UCSD-AML1 (cell line): ENCODE results near the gene C1orf105.
"Not testable (repeated sequence)": the region's sequence is repeated elsewhere in the genome, so short reads cannot be mapped to it uniquely, and the experiment has no call there.

Experiments used
- DNase-seq: peaks from one replicate; lab custom pipeline; 2025; ENCODE audit not compliant: unreplicated experiment; lab: John Stamatoyannopoulos, UW

C1orf105 gene

DNA sequence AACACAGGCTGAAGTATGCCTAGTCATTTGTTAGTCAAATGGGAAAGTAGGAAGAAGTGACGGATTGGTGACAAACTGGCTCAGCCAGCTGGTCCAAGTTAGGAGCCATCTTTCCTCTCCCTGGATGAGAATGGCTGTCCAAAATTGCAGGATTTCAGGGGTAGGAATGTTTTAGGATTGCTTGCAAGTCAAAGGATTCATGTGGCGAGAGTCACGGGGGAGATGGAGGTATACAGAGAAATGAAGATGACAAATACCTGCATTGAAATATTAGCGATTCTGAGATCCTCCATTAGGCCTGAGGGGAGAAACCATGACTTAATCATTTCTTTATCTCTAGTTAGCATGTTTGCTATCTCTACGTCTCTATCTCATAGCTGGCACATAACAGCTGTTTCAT, 65.1 kb downstream of the C1orf105 start:
- DNase-seq = no peak

DNA sequence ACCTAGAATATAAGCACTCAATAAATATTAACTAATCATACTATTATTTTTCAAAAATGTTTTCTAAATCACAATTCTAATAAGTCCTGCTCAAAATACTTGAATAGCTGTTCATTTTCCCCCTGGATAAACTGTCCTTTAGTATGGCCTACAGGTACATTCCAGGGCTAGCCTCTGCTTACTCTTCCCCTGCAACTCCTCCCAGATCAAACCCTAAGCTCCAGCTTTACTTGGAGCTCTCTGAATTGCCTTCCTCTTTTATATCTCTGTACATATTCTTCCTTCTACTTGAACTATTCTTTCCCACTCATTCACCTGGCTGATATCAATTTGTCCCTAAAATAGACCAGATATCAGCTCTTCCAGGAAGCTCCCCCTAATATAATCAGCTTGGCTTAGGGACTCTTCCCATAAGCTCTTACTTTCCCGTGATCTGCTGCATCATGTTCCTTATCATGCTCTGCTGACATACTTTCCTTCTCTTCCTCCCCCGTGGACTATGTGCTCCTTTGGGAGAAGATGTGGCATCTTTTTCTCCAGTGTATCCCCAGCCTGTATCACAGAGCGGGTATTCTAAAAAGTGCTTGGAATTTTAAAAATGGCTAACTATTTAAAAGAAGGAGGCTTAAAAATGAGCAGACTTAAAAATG, 66.4 kb downstream of the C1orf105 start:
- DNase-seq = no peak

DNA sequence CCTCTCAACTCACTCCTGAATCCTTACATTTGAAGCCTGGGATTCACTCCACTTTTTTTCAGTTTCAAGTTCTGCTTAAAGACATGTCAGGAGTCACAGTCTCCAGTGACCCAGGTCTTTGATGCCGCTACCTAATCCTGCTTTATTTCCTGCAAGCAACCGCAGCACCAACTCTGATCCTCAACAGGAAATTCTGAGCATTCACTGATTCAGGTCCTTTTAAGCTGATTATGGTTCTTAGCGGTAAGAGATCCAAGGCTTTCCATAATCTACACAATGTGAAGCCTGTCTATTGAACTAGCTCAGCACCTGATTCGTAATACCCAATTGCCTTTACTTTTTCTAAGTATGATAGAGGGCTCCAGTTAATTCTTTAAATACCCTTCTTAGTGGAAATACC, 67.1 kb downstream of the C1orf105 start:
- DNase-seq = peak; percentile 10

DNA sequence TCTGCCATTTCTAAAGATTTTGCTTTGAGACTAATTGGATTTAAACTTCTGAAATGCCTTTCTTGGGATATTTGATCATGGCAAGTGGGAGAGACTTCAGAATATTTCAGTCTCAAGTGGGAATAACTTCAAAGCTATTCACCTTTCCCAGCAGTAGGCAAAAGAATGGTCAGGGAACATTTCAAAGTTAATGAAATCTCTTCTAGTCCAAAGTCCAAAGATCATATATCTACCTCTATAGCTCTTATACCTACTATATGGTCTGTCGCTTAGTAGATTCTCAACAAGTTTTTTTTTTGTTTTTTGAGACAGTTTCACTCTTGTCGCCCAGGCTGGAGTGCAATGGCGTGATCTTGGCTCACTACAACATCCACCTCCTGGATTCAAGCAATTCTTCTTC, 67.9 kb downstream of the C1orf105 start:
- DNase-seq = no peak

DNA sequence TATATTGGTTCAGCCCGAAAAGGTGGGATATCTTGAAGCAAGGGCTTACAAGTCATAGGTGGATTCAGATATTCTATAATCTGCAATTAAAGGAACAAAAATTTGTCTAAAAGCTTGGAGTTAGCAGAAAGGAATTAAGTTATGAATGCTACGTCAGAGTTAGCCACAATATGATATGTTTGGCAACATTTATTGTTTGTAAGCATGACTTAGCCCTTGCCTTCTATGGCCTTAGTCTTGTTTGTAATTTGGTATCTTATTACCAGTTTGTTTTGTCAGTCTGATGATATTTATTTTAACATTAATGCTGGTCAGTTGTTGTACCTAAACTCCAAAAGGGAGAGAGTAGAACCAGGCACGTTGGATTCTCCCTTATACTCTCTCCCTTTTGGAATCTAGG, 69.4 kb downstream of the C1orf105 start:
- DNase-seq = no peak

DNA sequence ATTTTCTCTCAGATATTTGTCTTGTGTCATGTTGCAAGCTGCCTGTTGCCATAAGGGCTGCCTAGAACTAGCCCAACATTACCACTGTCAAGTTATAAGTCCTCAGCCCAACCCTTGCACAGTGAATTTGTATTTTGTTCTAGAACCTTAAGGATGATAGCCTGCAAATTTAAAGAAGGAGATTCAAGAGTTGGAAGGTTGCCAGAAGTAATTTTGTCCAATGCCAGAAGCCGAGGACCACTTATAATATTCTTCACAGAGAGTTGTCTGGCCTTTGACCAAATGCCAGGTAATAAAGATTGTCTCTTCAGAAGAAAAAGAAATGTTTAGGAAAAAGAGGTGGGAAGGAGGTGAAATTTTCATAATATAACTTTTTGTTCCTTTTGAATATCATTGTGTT, 71.9 kb downstream of the C1orf105 start:
- DNase-seq = no peak

DNA sequence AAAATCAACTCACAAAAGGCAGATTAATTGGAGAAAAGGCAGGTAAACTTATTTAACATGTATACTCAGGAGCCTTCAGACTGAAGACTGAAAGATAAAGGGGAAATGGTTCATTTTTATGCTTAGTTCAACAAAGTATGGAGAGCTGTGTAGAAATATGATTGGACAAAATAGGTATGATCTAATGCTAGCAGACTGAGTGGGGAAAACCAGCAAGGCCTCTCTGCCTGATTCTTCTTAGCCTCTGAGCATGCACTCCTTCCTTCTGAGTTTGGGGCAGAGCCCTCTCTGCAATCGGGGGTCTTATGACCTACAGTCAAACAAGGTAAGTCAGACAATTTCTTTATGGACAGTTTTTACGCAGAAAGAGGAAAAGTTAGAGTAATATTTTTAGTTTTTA, 73.7 kb downstream of the C1orf105 start:
- no peak for DNase-seq

DNA sequence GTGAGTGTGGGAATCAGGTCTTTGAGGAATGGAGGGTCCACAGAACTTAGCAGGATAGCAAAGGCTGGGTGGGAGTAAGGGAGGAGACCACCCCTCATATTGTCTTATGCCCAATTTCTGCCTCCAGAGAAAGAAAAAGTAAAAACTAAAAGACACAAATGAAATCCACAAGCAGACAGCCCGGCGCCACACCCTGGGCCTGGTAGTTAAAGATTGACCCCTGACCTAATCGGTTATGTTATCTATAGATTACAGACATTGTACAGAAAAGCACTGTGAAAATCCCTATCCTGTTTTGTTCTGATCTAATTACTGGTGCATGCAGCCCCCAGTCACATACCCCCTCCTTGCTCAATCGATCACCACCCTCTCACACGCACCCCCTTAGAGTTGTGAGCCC, 75.6 kb downstream of the C1orf105 start:
- DNase-seq = not testable (repeated sequence)

DNA sequence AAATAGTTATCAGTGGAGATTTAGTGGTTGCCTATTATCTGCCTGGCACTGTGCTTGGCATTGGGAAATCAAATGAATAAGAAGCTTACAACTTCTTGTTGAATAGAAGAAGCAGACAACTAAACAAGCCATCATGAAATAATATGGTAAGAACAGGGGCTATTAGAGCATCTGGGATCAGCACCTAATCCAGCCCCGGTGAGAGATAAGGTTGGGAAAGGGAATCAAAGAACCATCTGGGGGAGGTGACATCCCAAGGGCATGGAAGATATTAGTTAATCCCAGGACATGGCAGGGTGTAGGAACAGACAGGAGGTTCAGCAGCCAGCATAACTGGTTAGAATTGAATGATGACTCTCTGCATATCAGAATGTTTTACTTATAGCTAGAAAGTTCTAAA, 76.2 kb downstream of the C1orf105 start:
- no peak for DNase-seq

DNA sequence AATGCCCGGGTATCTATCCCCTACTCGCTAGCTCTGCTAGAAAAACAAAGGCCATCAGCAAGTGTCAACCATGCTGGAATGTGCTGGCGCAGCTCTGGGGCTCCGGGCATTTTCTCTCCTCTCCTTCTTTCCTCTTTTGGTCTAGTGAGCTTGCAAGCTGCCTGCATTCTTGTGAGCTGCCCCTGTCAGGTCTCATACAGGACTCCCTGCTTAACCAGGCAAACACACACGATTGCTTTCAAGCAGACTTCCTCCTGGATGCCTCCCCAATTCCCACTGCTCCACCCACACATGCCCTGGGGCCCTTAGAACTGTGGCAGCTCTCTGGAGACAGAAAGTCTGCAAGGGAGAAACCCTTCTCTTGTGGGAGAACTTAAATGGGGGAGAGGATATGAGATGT, 76.7 kb downstream of the C1orf105 start:
- peak; percentile 18 for DNase-seq

DNA sequence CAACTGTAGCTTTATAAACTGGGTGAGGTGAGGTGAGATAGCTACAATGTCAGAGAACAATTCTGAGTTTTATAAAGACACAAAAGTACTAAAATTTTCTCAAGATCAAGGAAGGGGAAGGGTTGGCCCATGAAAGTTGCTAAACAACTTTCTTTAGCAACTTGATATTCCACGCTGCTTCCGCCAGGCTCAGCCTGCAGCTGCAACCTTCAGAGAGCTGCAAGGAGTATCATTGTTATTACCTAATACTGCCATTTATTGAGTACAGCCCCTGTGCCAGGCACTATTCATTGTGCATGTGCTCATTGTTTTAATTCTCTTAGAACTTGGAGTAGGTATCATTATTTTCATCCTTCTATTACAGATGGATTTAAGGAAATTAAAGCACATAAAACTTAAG, 78.4 kb downstream of the C1orf105 start:
- no peak for DNase-seq

DNA sequence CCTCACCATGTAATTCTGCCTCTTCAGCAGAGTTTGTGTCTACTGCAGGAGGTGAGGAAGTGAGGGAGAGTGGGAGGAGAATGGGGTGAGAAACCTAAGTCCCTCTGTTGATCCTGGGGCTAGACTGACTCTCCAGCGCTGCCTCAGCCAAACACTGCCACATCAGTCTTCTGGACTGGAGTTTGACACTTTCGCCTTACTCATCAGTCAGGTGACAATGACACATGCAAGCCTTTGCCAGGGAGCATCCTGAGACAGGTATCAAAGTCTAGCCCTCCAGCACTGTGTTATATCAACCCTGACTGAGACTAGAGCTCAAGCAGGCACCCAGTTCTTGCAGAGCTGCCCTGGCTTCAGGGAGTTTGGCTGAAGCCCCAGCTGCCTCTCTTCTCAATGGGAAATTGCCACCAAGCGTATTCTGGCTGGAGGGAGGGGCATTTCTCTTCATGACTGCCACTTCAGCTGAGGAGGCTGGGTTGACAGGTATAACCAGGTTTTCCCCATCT, 79.2 kb downstream of the C1orf105 start:
- no peak for DNase-seq

DNA sequence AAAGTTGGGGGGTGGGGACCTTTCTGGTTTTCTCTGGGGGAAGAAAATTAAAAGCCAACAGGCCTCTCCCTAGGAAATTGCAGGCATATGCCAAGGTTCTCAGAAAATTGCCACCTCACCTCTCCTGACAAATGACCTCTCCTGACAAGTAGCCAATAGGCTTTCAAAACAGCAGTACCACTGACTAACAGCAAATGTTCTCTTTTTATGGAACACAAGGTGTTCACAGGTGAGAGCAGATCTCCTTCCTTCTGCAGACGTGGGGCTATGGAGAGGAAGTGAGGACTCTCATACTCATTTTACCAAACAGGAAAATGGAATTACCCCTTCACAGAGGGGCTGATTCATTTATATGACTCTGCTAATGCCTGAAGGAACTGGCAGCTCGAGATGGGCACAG, 79.7 kb downstream of the C1orf105 start:
- DNase-seq = no peak

DNA sequence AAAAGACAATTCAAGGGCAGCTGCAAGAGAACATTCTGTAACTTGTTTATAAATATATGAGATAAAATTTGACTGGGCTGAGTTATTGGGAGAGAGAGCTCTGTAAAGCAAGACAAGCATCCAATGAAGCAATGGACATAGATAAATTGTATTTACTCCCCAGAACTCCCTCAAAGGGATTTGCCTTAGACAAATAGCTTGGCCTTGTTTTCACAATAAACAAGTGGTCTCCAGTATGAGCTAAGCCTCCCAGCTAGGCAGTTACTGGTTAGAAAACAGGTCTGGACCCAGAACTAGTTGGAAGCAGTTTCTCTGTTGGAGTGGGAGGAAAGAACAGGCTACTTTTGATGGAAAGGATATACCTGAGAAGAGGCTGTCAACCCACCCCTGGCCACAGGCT, 87.3 kb downstream of the C1orf105 start:
- no peak for DNase-seq

DNA sequence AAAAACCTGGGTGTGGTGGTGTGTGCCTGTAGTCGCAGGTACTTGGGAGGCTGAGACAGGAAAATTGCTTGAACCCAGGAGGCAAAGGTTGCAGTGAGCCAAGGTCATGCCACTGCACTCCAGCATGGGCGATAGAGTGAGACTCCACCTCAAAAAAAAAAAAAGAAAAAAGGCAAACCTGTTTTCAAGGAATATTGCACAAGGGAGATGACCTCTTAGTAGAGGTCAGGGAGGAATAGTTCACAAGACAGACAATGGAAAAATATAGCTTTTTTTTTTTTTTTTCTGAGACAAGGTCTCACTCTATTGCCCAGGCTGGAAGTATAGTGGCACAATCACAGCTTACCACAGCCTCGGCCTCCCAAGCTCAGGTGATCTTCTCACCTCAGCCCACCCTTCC, 90.0 kb downstream of the C1orf105 start:
- DNase-seq = no peak

DNA sequence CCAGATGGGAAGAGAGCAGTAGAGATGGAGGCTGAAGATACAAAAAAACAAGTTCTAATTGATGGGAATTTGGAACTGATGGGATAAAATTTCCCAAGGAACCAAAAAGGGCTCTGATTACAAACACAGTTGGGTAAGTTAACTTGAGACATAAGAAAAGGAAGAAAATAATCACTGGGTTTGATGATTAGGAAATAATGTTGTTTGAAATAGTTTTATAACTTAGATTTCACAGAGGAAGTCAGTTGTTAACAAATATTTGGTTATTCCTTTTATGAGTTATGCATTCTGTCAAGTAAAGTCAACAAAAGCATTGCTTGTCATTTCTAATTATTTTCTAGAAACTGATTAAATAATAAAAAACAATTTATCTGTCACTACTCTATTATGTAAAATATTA, 92.1 kb downstream of the C1orf105 start:
- DNase-seq = no peak

DNA sequence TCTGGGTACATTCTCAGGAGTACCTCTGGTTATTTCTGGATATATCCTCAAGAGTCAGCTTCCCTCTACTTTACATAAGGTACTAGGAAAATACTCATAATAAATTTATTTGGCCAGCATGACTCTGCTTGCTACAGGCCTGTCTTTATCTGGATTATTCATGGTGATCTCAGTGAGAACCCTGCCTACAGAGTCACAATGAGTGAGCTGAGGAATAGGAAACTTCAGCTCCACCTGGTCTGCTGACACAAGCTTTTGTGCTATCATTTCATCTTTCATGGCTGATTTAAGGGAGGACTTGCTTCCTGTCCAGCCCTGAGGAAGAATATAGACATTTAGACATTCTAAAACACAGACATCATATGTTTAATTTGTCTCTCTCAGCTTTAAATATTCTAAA, 93.0 kb downstream of the C1orf105 start:
- no peak for DNase-seq

DNA sequence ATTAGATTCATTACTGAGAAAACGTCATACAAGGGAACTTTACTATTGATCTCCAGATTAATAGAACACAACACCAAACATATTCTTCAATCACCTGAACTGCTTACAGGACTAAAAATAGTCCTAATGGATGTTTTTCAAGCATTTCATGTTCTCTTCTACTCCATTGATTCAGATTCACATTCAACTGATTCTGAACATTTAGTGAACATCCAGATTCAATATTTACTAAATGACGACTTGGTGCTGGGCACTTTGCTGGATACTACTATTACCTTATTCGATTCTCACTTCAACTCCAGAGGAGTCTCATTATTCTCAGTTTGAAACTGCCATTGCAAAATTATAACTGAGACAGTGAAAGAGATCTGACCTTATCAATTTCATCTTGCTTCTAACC, 93.6 kb downstream of the C1orf105 start:
- DNase-seq = no peak

DNA sequence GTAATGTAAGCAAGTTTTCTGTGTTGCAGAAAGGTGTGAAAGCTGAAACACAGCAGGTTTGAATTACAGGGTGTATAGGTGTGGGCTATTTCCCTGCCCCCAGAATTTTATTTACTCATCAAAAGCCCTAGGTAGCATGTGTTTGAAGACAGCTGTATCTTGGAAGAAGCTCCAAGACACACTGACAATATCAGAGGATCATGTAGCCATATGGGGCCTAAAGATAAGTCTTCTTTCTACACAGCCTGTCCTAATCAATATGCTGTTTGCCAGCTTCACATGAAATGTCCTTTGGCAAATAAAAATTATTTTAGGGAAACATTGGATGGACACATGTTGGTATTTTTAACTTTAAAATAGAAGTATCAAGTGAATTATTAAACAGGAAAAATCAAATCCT, 95.0 kb downstream of the C1orf105 start:
- no peak for DNase-seq

DNA sequence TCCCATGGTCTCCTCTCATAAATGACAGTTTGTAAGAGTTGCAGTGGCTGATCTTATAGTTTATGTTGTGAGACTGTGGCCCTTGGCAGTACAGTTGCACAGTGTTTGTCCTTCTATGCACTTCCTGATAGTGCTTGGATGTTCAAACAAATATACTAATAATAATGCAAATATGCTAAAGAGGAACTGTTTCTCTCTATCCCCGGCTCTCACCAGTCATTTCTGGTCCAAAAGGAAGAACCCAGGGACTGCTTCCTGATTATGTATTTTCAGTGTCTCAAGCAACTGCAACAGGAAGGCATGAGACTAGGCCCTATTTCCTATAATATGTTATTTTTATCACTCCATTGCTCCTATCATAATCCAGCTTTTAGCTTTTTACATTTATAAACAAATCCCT, 95.4 kb downstream of the C1orf105 start:
- DNase-seq = peak; percentile 9

DNA sequence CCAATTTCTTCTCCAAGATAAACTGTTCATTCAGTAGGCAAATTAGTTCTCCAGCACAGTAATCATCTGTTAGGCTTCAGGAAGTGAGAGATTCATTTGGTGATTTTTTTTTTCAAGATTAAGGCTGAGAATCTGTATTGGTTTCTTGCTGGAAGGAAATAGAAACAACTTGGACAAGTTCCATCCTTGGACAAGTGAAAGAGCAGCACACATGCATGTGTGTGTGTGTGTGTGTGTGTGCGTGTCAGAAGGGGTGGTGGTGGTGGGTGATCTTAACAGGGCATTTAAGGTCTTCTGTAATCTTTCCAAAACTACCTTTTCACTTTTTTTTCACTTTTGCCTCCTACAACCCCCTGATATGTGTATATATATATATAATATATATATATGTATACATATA, 96.6 kb downstream of the C1orf105 start:
- DNase-seq = no peak

DNA sequence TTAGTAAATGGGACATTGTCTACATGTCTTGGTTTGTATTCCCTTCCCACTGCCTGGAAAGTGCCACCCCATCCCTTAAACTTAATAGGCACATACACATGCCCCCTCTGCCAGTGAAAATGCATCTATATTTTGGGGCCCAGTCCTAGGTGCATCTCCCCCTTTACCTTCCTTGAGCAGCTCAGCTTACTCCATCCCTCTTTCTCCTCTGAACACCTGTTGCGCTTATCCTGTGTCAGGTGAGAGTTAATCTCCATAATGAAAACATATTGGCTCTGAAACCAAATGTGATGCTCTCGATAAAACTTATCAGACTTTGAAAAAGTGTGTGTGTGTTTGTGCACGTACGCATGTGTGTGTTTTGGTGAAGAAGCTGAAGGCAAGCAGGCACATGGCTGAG, 97.1 kb downstream of the C1orf105 start:
- DNase-seq = no peak
